ENCODE measurements around the gene TSHZ2.

Gene TSHZ2

DNA sequence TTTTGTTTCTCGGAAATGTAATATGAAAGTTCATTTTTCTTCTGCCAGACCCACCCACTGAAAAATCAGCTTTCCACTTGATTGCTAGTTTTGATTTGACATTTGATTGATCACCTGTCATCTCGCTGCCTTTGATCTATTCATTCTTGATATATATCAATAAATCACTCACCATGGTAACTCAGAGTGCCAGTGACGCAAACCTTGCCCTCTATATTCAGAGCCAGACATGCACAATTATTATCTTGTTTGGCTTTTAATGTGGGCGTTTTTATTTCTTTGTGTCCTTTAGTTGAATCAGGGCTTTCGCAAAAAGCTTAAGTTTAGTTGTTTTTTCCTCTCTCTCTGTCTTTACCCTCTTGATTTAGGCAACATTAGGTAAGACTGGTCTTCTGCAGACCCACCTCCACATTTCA is 2.0 kb downstream of the TSHZ2 start:
- no peak overlapping the region for H3K27ac ChIP-seq
- TF ChIP-seq, protein P1, sequence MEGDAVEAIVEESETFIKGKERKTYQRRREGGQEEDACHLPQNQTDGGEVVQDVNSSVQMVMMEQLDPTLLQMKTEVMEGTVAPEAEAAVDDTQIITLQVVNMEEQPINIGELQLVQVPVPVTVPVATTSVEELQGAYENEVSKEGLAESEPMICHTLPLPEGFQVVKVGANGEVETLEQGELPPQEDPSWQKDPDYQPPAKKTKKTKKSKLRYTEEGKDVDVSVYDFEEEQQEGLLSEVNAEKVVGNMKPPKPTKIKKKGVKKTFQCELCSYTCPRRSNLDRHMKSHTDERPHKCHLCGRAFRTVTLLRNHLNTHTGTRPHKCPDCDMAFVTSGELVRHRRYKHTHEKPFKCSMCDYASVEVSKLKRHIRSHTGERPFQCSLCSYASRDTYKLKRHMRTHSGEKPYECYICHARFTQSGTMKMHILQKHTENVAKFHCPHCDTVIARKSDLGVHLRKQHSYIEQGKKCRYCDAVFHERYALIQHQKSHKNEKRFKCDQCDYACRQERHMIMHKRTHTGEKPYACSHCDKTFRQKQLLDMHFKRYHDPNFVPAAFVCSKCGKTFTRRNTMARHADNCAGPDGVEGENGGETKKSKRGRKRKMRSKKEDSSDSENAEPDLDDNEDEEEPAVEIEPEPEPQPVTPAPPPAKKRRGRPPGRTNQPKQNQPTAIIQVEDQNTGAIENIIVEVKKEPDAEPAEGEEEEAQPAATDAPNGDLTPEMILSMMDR (conservative IDR thresholded peaks at IDR 0.05): no peak
- no peak for TF ChIP-seq ZFX (IDR thresholded peaks at IDR 0.05)

GRCh38 chr20:52975029-52975732 is 3.0 kb downstream of the TSHZ2 start:
- TF ChIP-seq, protein P1 (conservative IDR thresholded peaks at IDR 0.05): no peak
- no peak for TF ChIP-seq ZFX (IDR thresholded peaks at IDR 0.05)
- no peak overlapping the region for H3K27ac ChIP-seq

- TF ChIP-seq, protein P1 (conservative IDR thresholded peaks at IDR 0.05): no peak
- TF ChIP-seq ZFX (IDR thresholded peaks at IDR 0.05): no peak
- H3K27ac ChIP-seq: no peak overlapping the region
Measured at GRCh38 chr20:52975803-52976531, 3.8 kb downstream of the TSHZ2 start.

- no peak overlapping the region for H3K27ac ChIP-seq
- TF ChIP-seq ZFX (IDR thresholded peaks at IDR 0.05): no peak
- TF ChIP-seq, protein P1 (conservative IDR thresholded peaks at IDR 0.05): no peak
Measured at GRCh38 chr20:52978851-52979250, 6.7 kb downstream of the TSHZ2 start.

DNA sequence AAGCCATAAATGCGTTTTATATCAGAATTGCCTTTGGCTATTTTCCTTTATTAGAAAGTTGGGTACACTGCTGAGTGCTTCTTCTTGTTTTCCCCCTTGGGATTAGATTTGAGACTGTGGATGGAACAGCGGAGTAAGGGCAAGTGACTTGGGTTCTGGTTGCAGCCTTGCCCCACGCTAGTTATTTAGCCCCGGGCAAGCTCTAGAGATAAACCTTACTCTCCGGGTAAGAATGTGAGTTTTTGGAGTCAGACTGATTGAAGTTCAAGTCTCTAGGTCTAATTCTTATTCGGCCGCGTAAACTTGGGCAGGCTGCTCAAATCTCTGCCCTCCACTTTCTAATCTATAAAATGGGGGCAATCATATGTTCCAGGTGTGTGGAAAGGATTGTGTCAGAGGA is 8.9 kb downstream of the TSHZ2 start:
- H3K27ac ChIP-seq: no peak overlapping the region

DNA sequence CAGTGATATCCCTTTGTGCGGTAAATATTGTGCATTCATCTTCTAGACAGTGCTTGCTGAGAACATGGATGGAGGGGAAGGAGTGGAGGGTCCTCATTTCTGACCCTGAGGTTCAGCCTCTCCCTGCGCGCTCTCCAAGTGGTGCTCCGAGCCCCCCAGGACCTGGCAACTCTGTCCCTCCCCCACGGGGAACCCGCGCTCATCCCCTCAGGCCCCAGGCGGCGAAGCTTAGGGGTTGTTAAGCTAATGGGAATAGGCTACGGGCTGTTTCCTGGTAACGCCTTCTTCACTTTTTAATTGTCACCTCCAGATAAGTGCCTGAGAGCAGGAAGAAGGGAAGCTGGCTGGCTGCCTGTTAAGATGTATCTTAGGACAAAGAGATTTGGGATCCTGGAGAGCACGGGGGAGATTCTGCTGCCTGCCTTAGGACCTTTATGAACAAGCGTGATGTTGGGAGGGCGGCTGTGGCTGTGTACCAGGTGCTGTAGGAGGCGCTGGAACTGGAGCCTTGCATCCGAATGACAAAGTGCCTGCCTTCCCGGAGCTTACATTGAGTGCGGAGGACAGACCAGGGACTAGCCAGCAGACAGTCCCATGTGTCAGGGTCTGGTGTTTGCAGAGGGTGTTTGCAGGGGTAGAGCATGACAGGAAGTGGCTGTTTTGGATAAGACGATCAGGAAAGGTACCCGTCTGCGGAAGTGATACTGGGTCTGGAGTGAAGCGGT is 11.7 kb downstream of the TSHZ2 start:
- H3K27ac ChIP-seq: no peak overlapping the region
- no peak for TF ChIP-seq ZFX (IDR thresholded peaks at IDR 0.05)
- TF ChIP-seq, protein P1 (conservative IDR thresholded peaks at IDR 0.05): no peak

More for the DNA sequence above, 8.9 kb downstream of the TSHZ2 start:
- no peak for TF ChIP-seq ZFX (IDR thresholded peaks at IDR 0.05)
- TF ChIP-seq, protein P1 (conservative IDR thresholded peaks at IDR 0.05): no peak

DNA sequence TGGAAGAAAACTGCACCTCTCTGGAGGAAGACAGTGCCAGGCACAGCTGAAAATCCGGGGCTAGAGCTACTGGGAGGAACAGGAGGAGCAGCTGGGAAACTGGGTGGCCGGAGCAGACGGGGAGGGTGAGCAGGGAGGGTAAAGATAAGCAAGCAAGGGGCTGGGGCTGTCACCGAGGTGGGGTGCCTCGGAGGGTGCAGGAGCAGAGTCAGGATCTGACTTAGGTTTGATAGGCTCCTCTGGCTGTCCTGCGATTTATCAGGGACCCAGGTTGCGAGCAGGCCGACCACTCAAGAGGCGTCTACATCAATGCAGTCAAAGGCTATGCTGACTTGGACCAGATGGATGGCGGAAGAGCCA is 12.3 kb downstream of the TSHZ2 start:
- H3K27ac ChIP-seq: no peak overlapping the region
- no peak for TF ChIP-seq ZFX (IDR thresholded peaks at IDR 0.05)
- TF ChIP-seq, protein P1 (conservative IDR thresholded peaks at IDR 0.05): no peak

All from C4-2B (cell line).